ENCODE data around the gene THRA. TPM values are rescaled to one million over a fixed set of nuclear protein-coding genes. Genes with fewer than 3 reads are reported as not detected.
"Not testable (repeated sequence)": the region's sequence is repeated elsewhere in the genome, so short reads cannot be mapped to it uniquely, and the experiment has no call there.

Gene THRA
- total and polyA plus RNA-seq, 2 donors: 9.9 to 14.3 TPM

- peaks cover 17 to 47% of the 10 kb centered on the region in 2 donors for H3K36me3 ChIP-seq (ENCODE audit: control insufficient read depth in 2 of 2, insufficient read depth in 2 of 2, low read length in 1 of 2)
- 14% methylated on average over 9 of the region's 9 CpGs for WGBS
- no peaks in the 10 kb centered on the region for H3K27me3 ChIP-seq (ENCODE audit: control insufficient read depth in 2 of 2, insufficient read depth in 1 of 2, low read length in 1 of 2)
- DNase-seq (ENCODE audit: low read depth in 6 of 9, low spot score in 9 of 9): peak in 1 of 9 donors; percentile 23
- no peaks in the 10 kb centered on the region for H3K9me3 ChIP-seq (ENCODE audit: control insufficient read depth in 2 of 2, insufficient read depth in 1 of 2, low read length in 1 of 2)
- peak overlapping the region; percentile 70 to 83 for H3K4me3 ChIP-seq (ENCODE audit: low read length in 2 of 2)
- peaks cover 9 to 22% of the 10 kb centered on the region in 2 donors for H3K4me1 ChIP-seq (ENCODE audit: control insufficient read depth in 2 of 2, insufficient read depth in 2 of 2, low read length in 2 of 2)
- H3K27ac ChIP-seq (ENCODE audit: low read depth in 1 of 2, low read length in 1 of 2): peak overlapping the region; percentile 0 to 42
These were observed 61.7 kb downstream of the THRA start for GRCh38 chr17:40124279-40125141.

GRCh38 chr17:40129498-40129897 is 66.7 kb downstream of the THRA start:
- Histone ChIP-seq H3K27ac (ENCODE audit: low read depth in 1 of 2, low read length in 1 of 2) (no peak overlapping the region), H3K4me1 (ENCODE audit: control insufficient read depth in 2 of 2, insufficient read depth in 2 of 2, low read length in 2 of 2) (peaks cover 0 to 3% of the 10 kb centered on the region in 2 donors), H3K9me3 (ENCODE audit: control insufficient read depth in 2 of 2, insufficient read depth in 1 of 2, low read length in 1 of 2) (no peaks in the 10 kb centered on the region), H3K36me3 (ENCODE audit: control insufficient read depth in 2 of 2, insufficient read depth in 2 of 2, low read length in 1 of 2) (peaks cover 48 to 94% of the 10 kb centered on the region in 2 donors), H3K27me3 (ENCODE audit: control insufficient read depth in 2 of 2, insufficient read depth in 1 of 2, low read length in 1 of 2) (no peaks in the 10 kb centered on the region), H3K4me3 (ENCODE audit: low read length in 2 of 2) (no peak overlapping the region)
- DNase-seq (ENCODE audit: low read depth in 6 of 9, low spot score in 9 of 9): no peak
- WGBS: 97% methylated on average over 5 of the region's 5 CpGs

GRCh38 chr17:40130352-40131042 is 67.7 kb downstream of the THRA start:
- no peak for DNase-seq (ENCODE audit: low read depth in 6 of 9, low spot score in 9 of 9)
- no peaks in the 10 kb centered on the region for H3K4me1 ChIP-seq (ENCODE audit: control insufficient read depth in 2 of 2, insufficient read depth in 2 of 2, low read length in 2 of 2)
- no peak overlapping the region for H3K27ac ChIP-seq (ENCODE audit: low read depth in 1 of 2, low read length in 1 of 2)
- no peak overlapping the region for H3K4me3 ChIP-seq (ENCODE audit: low read length in 2 of 2)
- no peaks in the 10 kb centered on the region for H3K27me3 ChIP-seq (ENCODE audit: control insufficient read depth in 2 of 2, insufficient read depth in 1 of 2, low read length in 1 of 2)
- H3K9me3 ChIP-seq (ENCODE audit: control insufficient read depth in 2 of 2, insufficient read depth in 1 of 2, low read length in 1 of 2): no peaks in the 10 kb centered on the region
- peaks cover 55 to 97% of the 10 kb centered on the region in 2 donors for H3K36me3 ChIP-seq (ENCODE audit: control insufficient read depth in 2 of 2, insufficient read depth in 2 of 2, low read length in 1 of 2)
- WGBS: 98% methylated on average over 7 of the region's 7 CpGs

GRCh38 chr17:40134184-40134583 is 71.4 kb downstream of the THRA start:
- Histone ChIP-seq H3K9me3 (ENCODE audit: control insufficient read depth in 2 of 2, insufficient read depth in 1 of 2, low read length in 1 of 2) (no peaks in the 10 kb centered on the region), H3K27ac (ENCODE audit: low read depth in 1 of 2, low read length in 1 of 2) (no peak overlapping the region), H3K4me1 (ENCODE audit: control insufficient read depth in 2 of 2, insufficient read depth in 2 of 2, low read length in 2 of 2) (peaks cover 4 to 5% of the 10 kb centered on the region in 2 donors), H3K27me3 (ENCODE audit: control insufficient read depth in 2 of 2, insufficient read depth in 1 of 2, low read length in 1 of 2) (no peaks in the 10 kb centered on the region), H3K4me3 (ENCODE audit: low read length in 2 of 2) (no peak overlapping the region), H3K36me3 (ENCODE audit: control insufficient read depth in 2 of 2, insufficient read depth in 2 of 2, low read length in 1 of 2) (peaks cover 55 to 86% of the 10 kb centered on the region in 2 donors)
- 96% methylated on average over 7 of the region's 7 CpGs for WGBS
- no peak for DNase-seq (ENCODE audit: low read depth in 6 of 9, low spot score in 9 of 9)

GRCh38 chr17:40135817-40136216 is 73.1 kb downstream of the THRA start:
- H3K4me3 ChIP-seq (ENCODE audit: low read length in 2 of 2): no peak overlapping the region
- no peaks in the 10 kb centered on the region for H3K27me3 ChIP-seq (ENCODE audit: control insufficient read depth in 2 of 2, insufficient read depth in 1 of 2, low read length in 1 of 2)
- no peak overlapping the region for H3K27ac ChIP-seq (ENCODE audit: low read depth in 1 of 2, low read length in 1 of 2)
- WGBS: 97% methylated on average over 3 of the region's 3 CpGs
- no peak for DNase-seq (ENCODE audit: low read depth in 6 of 9, low spot score in 9 of 9)
- peaks cover 39 to 69% of the 10 kb centered on the region in 2 donors for H3K36me3 ChIP-seq (ENCODE audit: control insufficient read depth in 2 of 2, insufficient read depth in 2 of 2, low read length in 1 of 2)
- no peaks in the 10 kb centered on the region for H3K9me3 ChIP-seq (ENCODE audit: control insufficient read depth in 2 of 2, insufficient read depth in 1 of 2, low read length in 1 of 2)
- peaks cover 11 to 12% of the 10 kb centered on the region in 2 donors for H3K4me1 ChIP-seq (ENCODE audit: control insufficient read depth in 2 of 2, insufficient read depth in 2 of 2, low read length in 2 of 2)

GRCh38 chr17:40139566-40140058 is 76.8 kb downstream of the THRA start:
- H3K36me3 ChIP-seq (ENCODE audit: control insufficient read depth in 2 of 2, insufficient read depth in 2 of 2, low read length in 1 of 2): peaks cover 33 to 56% of the 10 kb centered on the region in 2 donors
- DNase-seq (ENCODE audit: low read depth in 6 of 9, low spot score in 9 of 9): peak in 2 of 9 donors; percentile 17 to 51
- peak overlapping the region; percentile 79 to 80 for H3K4me3 ChIP-seq (ENCODE audit: low read length in 2 of 2)
- no peaks in the 10 kb centered on the region for H3K9me3 ChIP-seq (ENCODE audit: control insufficient read depth in 2 of 2, insufficient read depth in 1 of 2, low read length in 1 of 2)
- peaks cover 21 to 22% of the 10 kb centered on the region in 2 donors for H3K4me1 ChIP-seq (ENCODE audit: control insufficient read depth in 2 of 2, insufficient read depth in 2 of 2, low read length in 2 of 2)
- H3K27ac ChIP-seq (ENCODE audit: low read depth in 1 of 2, low read length in 1 of 2): peak overlapping the region; percentile 90 to 100
- WGBS: 27% methylated on average over 14 of the region's 14 CpGs
- H3K27me3 ChIP-seq (ENCODE audit: control insufficient read depth in 2 of 2, insufficient read depth in 1 of 2, low read length in 1 of 2): no peaks in the 10 kb centered on the region

- not testable (repeated sequence) for DNase-seq (ENCODE audit: low read depth in 6 of 9, low spot score in 9 of 9); H3K4me3 ChIP-seq (ENCODE audit: low read length in 2 of 2); H3K27ac ChIP-seq (ENCODE audit: low read depth in 1 of 2, low read length in 1 of 2); H3K9me3 ChIP-seq (ENCODE audit: control insufficient read depth in 2 of 2, insufficient read depth in 1 of 2, low read length in 1 of 2); H3K27me3 ChIP-seq (ENCODE audit: control insufficient read depth in 2 of 2, insufficient read depth in 1 of 2, low read length in 1 of 2)
- Histone ChIP-seq H3K4me1 (ENCODE audit: control insufficient read depth in 2 of 2, insufficient read depth in 2 of 2, low read length in 2 of 2) (peaks cover 21 to 22% of the 10 kb centered on the region in 2 donors), H3K36me3 (ENCODE audit: control insufficient read depth in 2 of 2, insufficient read depth in 2 of 2, low read length in 1 of 2) (peaks cover 38 to 53% of the 10 kb centered on the region in 2 donors)
- WGBS: 96% methylated on average over 3 of the region's 3 CpGs
These were observed 80.4 kb downstream of the THRA start for GRCh38 chr17:40143166-40143565.
